DND-41 (cell line): ENCODE measurements around the gene NLRC3.

ENCODE experiments used
- ATAC-seq: fragments of 200-7000 bp; cut with Tn5 transposase; 3 replicates; pipeline ENCODE4 v1.9.1; 2021; ENCODE audit warnings: low read depth; ENCODE audit not compliant: insufficient read depth
- DNase-seq: peaks from one replicate; pipeline ENCODE4 v3.0.0-alpha.2; 2020
- H2AFZ ChIP-seq: 2 replicates; pipeline ENCODE4 v1.6.0; 2012; ENCODE audit warnings: low read depth, low read length
- H3K27ac ChIP-seq: 2 replicates; pipeline ENCODE4 v1.5.1; 2012; ENCODE audit warnings: low read length, inconsistent platforms
- H3K27me3 ChIP-seq: fragments of 200-600 bp; sonication (generic); 2 replicates; pipeline ENCODE4 v1.6.0; 2012; ENCODE audit warnings: low read length, mild to moderate bottlenecking, inconsistent platforms; ENCODE audit not compliant: insufficient read depth, poor library complexity
- H3K36me3 ChIP-seq: 2 replicates; pipeline ENCODE4 v1.5.1; 2012; ENCODE audit warnings: low read length, inconsistent platforms; ENCODE audit not compliant: insufficient read depth
- H3K4me1 ChIP-seq: 2 replicates; pipeline ENCODE4 v1.5.1; 2012; ENCODE audit warnings: mild to moderate bottlenecking, low read length; ENCODE audit not compliant: insufficient read depth
- H3K4me2 ChIP-seq: 2 replicates; pipeline ENCODE4 v1.6.0; 2012; ENCODE audit warnings: mild to moderate bottlenecking, moderate library complexity, low read length, inconsistent platforms; ENCODE audit not compliant: insufficient read depth
- H3K4me3 ChIP-seq, 2 experiments: fragments of 200-600 bp in 1 of 2; shearing (Covaris generic) in 1 of 2; 2 replicates each; pipeline ENCODE4 v1.5.1; 2012 to 2016; ENCODE audit warnings: inconsistent platforms in 2 of 2, low read length in 2 of 2, mild to moderate bottlenecking in 2 of 2, low read depth in 1 of 2, moderate library complexity in 1 of 2
- H3K79me2 ChIP-seq: 2 replicates; pipeline ENCODE4 v1.6.0; 2012; ENCODE audit warnings: low read length, inconsistent platforms; ENCODE audit not compliant: insufficient read depth
- H3K9ac ChIP-seq: 2 replicates; pipeline ENCODE4 v1.6.0; 2012; ENCODE audit warnings: low read depth, mild to moderate bottlenecking, inconsistent platforms, low read length, moderate library complexity
- H3K9me3 ChIP-seq: 2 replicates; pipeline ENCODE4 v1.5.1; 2012; ENCODE audit warnings: low read length, moderate library complexity, mild to moderate bottlenecking, inconsistent platforms; ENCODE audit not compliant: insufficient read depth, severe bottlenecking
- H4K20me1 ChIP-seq: 2 replicates; pipeline ENCODE4 v1.6.0; 2012; ENCODE audit warnings: low read length; ENCODE audit not compliant: insufficient read depth
- CTCF ChIP-seq: IDR thresholded peaks from 2 replicates; pipeline ENCODE4 v1.5.1; 2012; ENCODE audit warnings: borderline replicate concordance, low read length, moderate library complexity, mild to moderate bottlenecking; ENCODE audit not compliant: poor library complexity, severe bottlenecking; ENCODE audit errors: extremely low read depth
- EZH2 ChIP-seq: IDR thresholded peaks from 3 replicates; pipeline ENCODE4 v1.6.1; 2012; ENCODE audit warnings: borderline replicate concordance, low read depth, mild to moderate bottlenecking, moderate library complexity, low read length, inconsistent platforms; ENCODE audit not compliant: severe bottlenecking

NLRC3 gene

GRCh38 chr16:3581392-3581791 is 4.2 kb upstream of the NLRC3 start:
- peaks cover 2% of the 10 kb centered on the region; the same call in 1 of the 2 replicates for H4K20me1 ChIP-seq
- peaks cover 20% of the 10 kb centered on the region for H3K36me3 ChIP-seq
- DNase-seq (no peak), ATAC-seq (no peak)
- no peaks in the 10 kb centered on the region for H3K9me3 ChIP-seq
- peaks cover 37% of the 10 kb centered on the region for H3K4me1 ChIP-seq
- no peak overlapping the region for H3K9ac ChIP-seq
- H3K27ac ChIP-seq: no peak overlapping the region
- TF ChIP-seq EZH2 (no peak), CTCF (no peak)
- H3K4me3 ChIP-seq: no peak overlapping the region
- H3K27me3 ChIP-seq: no peaks in the 10 kb centered on the region
- H3K79me2 ChIP-seq: peaks cover 8% of the 10 kb centered on the region
- H3K4me2 ChIP-seq: no peak overlapping the region
- H2AFZ ChIP-seq: no peak overlapping the region

- peaks cover 15% of the 10 kb centered on the region for H3K79me2 ChIP-seq
- no peak overlapping the region for H3K4me2 ChIP-seq
- H3K27me3 ChIP-seq: no peaks in the 10 kb centered on the region
- ATAC-seq (no peak), DNase-seq (no peak)
- no peaks in the 10 kb centered on the region for H3K9me3 ChIP-seq
- H3K9ac ChIP-seq: no peak overlapping the region
- H3K4me3 ChIP-seq: no peak overlapping the region
- peak overlapping the region; percentile 22; the same call in 1 of the 2 replicates for H3K27ac ChIP-seq
- peaks cover 44% of the 10 kb centered on the region for H3K4me1 ChIP-seq
- TF ChIP-seq CTCF: no peak
- peaks cover 2% of the 10 kb centered on the region; the same call in 1 of the 2 replicates for H4K20me1 ChIP-seq
- no peak overlapping the region for H2AFZ ChIP-seq
- peaks cover 20% of the 10 kb centered on the region for H3K36me3 ChIP-seq
These were observed 3.5 kb upstream of the NLRC3 start for GRCh38 chr16:3580686-3581085.

- Histone ChIP-seq H3K9me3 (no peaks in the 10 kb centered on the region), H4K20me1 (peaks cover 2% of the 10 kb centered on the region), H3K9ac (no peak overlapping the region), H3K27me3 (no peaks in the 10 kb centered on the region), H2AFZ (no peak overlapping the region), H3K4me1 (peaks cover 48% of the 10 kb centered on the region), H3K36me3 (peaks cover 20% of the 10 kb centered on the region), H3K79me2 (peaks cover 19% of the 10 kb centered on the region), H3K27ac (peak overlapping the region; percentile 62; the same call in 1 of the 2 replicates), H3K4me2 (no peak overlapping the region), H3K4me3 (no peak overlapping the region)
- no peak for TF ChIP-seq EZH2
- no peak for TF ChIP-seq CTCF
- ATAC-seq: no peak
- DNase-seq: peak; percentile 25
These were observed 3.0 kb upstream of the NLRC3 start for GRCh38 chr16:3580251-3580651.

- Histone ChIP-seq H3K4me3 (no peak overlapping the region), H3K9me3 (no peaks in the 10 kb centered on the region), H3K36me3 (peaks cover 22% of the 10 kb centered on the region), H3K4me2 (no peak overlapping the region), H3K4me1 (peaks cover 52% of the 10 kb centered on the region), H3K27ac (peak overlapping the region; percentile 62), H3K27me3 (no peaks in the 10 kb centered on the region), H3K79me2 (peaks cover 21% of the 10 kb centered on the region), H4K20me1 (peaks cover 5% of the 10 kb centered on the region), H3K9ac (no peak overlapping the region), H2AFZ (no peak overlapping the region)
- ATAC-seq (no peak), DNase-seq (no peak)
- TF ChIP-seq CTCF (no peak), EZH2 (no peak)
These were observed 2.6 kb upstream of the NLRC3 start for GRCh38 chr16:3579776-3580175.
